Mucosa of rectum (tissue), 2 donors: ENCODE results near the gene ST6GALNAC1.

Experiments used
- H3K27ac ChIP-seq, 2 donors: one replicate each; pipeline ENCODE4 v1.7.0; 2013; ENCODE audit warnings: inconsistent platforms in 2 of 2, low read depth in 2 of 2, low read length in 2 of 2
- H3K27me3 ChIP-seq, 2 donors: one replicate each; pipeline ENCODE4 v1.7.0; 2013; ENCODE audit warnings: low read length in 2 of 2; ENCODE audit not compliant: control insufficient read depth in 2 of 2, insufficient read depth in 2 of 2
- H3K36me3 ChIP-seq, 2 donors: one replicate each; pipeline ENCODE4 v1.7.0; 2013; ENCODE audit warnings: low read length in 2 of 2; ENCODE audit not compliant: control insufficient read depth in 2 of 2, insufficient read depth in 2 of 2
- H3K4me1 ChIP-seq, 2 donors: one replicate each; pipeline ENCODE4 v1.7.0; 2013; ENCODE audit warnings: low read length in 2 of 2, mild to moderate bottlenecking in 1 of 2; ENCODE audit not compliant: control insufficient read depth in 2 of 2, insufficient read depth in 2 of 2
- H3K4me3 ChIP-seq, 2 donors: one replicate each; pipeline ENCODE4 v1.7.0; 2013; ENCODE audit warnings: low read length in 2 of 2
- H3K9ac ChIP-seq, 2 donors: one replicate each; pipeline ENCODE4 v1.7.0; 2013; ENCODE audit warnings: low read length in 2 of 2, low read depth in 1 of 2, mild to moderate bottlenecking in 1 of 2
- H3K9me3 ChIP-seq, 2 donors: one replicate each; pipeline ENCODE4 v1.7.0; 2013; ENCODE audit warnings: low read length in 2 of 2; ENCODE audit not compliant: control insufficient read depth in 2 of 2
- donor health status: healthy.
- donor health status: Normal muscosa, but diverticular disease.

ST6GALNAC1 gene

GRCh38 chr17:76667786-76668453 lies 24.4 kb upstream of the ST6GALNAC1 start:
- H3K9ac ChIP-seq = no peak overlapping the region

GRCh38 chr17:76667491-76667755 lies 23.9 kb upstream of the ST6GALNAC1 start:
- Histone ChIP-seq H3K27me3 (no peaks in the 10 kb centered on the region), H3K36me3 (no peaks in the 10 kb centered on the region), H3K9me3 (no peaks in the 10 kb centered on the region), H3K4me1 (peaks cover 16 to 25% of the 10 kb centered on the region in 2 donors), H3K4me3 (no peak overlapping the region), H3K27ac (no peak overlapping the region), H3K9ac (no peak overlapping the region)

More at GRCh38 chr17:76667786-76668453, 24.4 kb upstream of the ST6GALNAC1 start:
- Histone ChIP-seq H3K36me3 (no peaks in the 10 kb centered on the region), H3K4me1 (peaks cover 21 to 30% of the 10 kb centered on the region in 2 donors), H3K4me3 (no peak overlapping the region), H3K27ac (no peak overlapping the region), H3K27me3 (no peaks in the 10 kb centered on the region), H3K9me3 (no peaks in the 10 kb centered on the region)

GRCh38 chr17:76660656-76661042 lies 17.1 kb upstream of the ST6GALNAC1 start:
- H3K4me3 ChIP-seq = no peak overlapping the region
- H3K9ac ChIP-seq = no peak overlapping the region
- H3K27me3 ChIP-seq = no peaks in the 10 kb centered on the region
- H3K4me1 ChIP-seq = peaks cover 26 to 31% of the 10 kb centered on the region in 2 donors
- peak overlapping the region; percentile 76 to 81 for H3K27ac ChIP-seq
- no peaks in the 10 kb centered on the region for H3K9me3 ChIP-seq
- no peaks in the 10 kb centered on the region for H3K36me3 ChIP-seq

- H3K9ac ChIP-seq = peak overlapping the region; percentile 32 to 41
These were observed 16.5 kb upstream of the ST6GALNAC1 start for GRCh38 chr17:76659928-76660655.

GRCh38 chr17:76658242-76658662 lies 14.7 kb upstream of the ST6GALNAC1 start:
- H3K27me3 ChIP-seq = no peaks in the 10 kb centered on the region
- peak overlapping the region; percentile 75 to 76 for H3K27ac ChIP-seq
- H3K4me3 ChIP-seq = no peak overlapping the region
- H3K4me1 ChIP-seq = peaks cover 26 to 31% of the 10 kb centered on the region in 2 donors
- H3K36me3 ChIP-seq = no peaks in the 10 kb centered on the region
- H3K9me3 ChIP-seq = no peaks in the 10 kb centered on the region
- H3K9ac ChIP-seq = peak overlapping the region in 1 of 2 donors; percentile 33

More at GRCh38 chr17:76659928-76660655, 16.5 kb upstream of the ST6GALNAC1 start:
- Histone ChIP-seq H3K4me3 (peak overlapping the region in 1 of 2 donors; percentile 45), H3K27me3 (no peaks in the 10 kb centered on the region), H3K27ac (peak overlapping the region; percentile 76 to 81), H3K9me3 (no peaks in the 10 kb centered on the region), H3K4me1 (peaks cover 26 to 31% of the 10 kb centered on the region in 2 donors), H3K36me3 (no peaks in the 10 kb centered on the region)

GRCh38 chr17:76657505-76658241 lies 14.1 kb upstream of the ST6GALNAC1 start:
- Histone ChIP-seq H3K9me3 (no peaks in the 10 kb centered on the region), H3K4me1 (peaks cover 26 to 31% of the 10 kb centered on the region in 2 donors), H3K27me3 (no peaks in the 10 kb centered on the region), H3K27ac (peak overlapping the region; percentile 75 to 76), H3K9ac (peak overlapping the region in 1 of 2 donors; percentile 33), H3K36me3 (no peaks in the 10 kb centered on the region), H3K4me3 (no peak overlapping the region)

GRCh38 chr17:76654408-76654807 lies 10.9 kb upstream of the ST6GALNAC1 start:
- Histone ChIP-seq H3K4me3 (no peak overlapping the region), H3K36me3 (no peaks in the 10 kb centered on the region), H3K27ac (no peak overlapping the region), H3K27me3 (no peaks in the 10 kb centered on the region), H3K9ac (no peak overlapping the region), H3K4me1 (peaks cover 17 to 22% of the 10 kb centered on the region in 2 donors), H3K9me3 (no peaks in the 10 kb centered on the region)

- peaks cover 5 to 11% of the 10 kb centered on the region in 2 donors for H3K4me1 ChIP-seq
- H3K9me3 ChIP-seq = no peaks in the 10 kb centered on the region
- no peak overlapping the region for H3K4me3 ChIP-seq
- no peaks in the 10 kb centered on the region for H3K36me3 ChIP-seq
- no peaks in the 10 kb centered on the region for H3K27me3 ChIP-seq
- no peak overlapping the region for H3K9ac ChIP-seq
- no peak overlapping the region for H3K27ac ChIP-seq
These were observed 6.9 kb upstream of the ST6GALNAC1 start for GRCh38 chr17:76650504-76650903.

GRCh38 chr17:76646712-76647111 lies 3.2 kb upstream of the ST6GALNAC1 start:
- H3K4me1 ChIP-seq = peaks cover 12 to 27% of the 10 kb centered on the region in 2 donors
- no peaks in the 10 kb centered on the region for H3K36me3 ChIP-seq
- H3K9ac ChIP-seq = peak overlapping the region in 1 of 2 donors; percentile 34
- peak overlapping the region; percentile 27 to 33 for H3K4me3 ChIP-seq
- H3K27me3 ChIP-seq = no peaks in the 10 kb centered on the region
- H3K9me3 ChIP-seq = no peaks in the 10 kb centered on the region
- peak overlapping the region in 1 of 2 donors; percentile 91 for H3K27ac ChIP-seq

GRCh38 chr17:76645481-76645880 lies 1.9 kb upstream of the ST6GALNAC1 start:
- Histone ChIP-seq H3K4me3 (peak overlapping the region; percentile 50 to 60), H3K27ac (peak overlapping the region; percentile 91), H3K9me3 (no peaks in the 10 kb centered on the region), H3K9ac (peak overlapping the region in 1 of 2 donors; percentile 34), H3K27me3 (no peaks in the 10 kb centered on the region), H3K4me1 (peaks cover 12 to 27% of the 10 kb centered on the region in 2 donors), H3K36me3 (peaks cover 0 to 2% of the 10 kb centered on the region in 2 donors)
